GM21515 (cell line): ENCODE measurements around the gene PSMA1.
A peak's percentile ranks its signal among the peaks of the same experiment; 100 is the strongest.
"Not testable (repeated sequence)": the region's sequence is repeated elsewhere in the genome, so short reads cannot be mapped to it uniquely, and the experiment has no call there.

Experiments used
- ATAC-seq: cut with Tn5 transposase; IDR thresholded peaks from one replicate; pipeline ENCODE4 v1.9.1; 2021; ENCODE audit not compliant: unreplicated experiment

The PSMA1 gene

GRCh38 chr11:14535166-14535565, 15.0 kb upstream of the PSMA1 start:
- not testable (repeated sequence) for ATAC-seq

DNA sequence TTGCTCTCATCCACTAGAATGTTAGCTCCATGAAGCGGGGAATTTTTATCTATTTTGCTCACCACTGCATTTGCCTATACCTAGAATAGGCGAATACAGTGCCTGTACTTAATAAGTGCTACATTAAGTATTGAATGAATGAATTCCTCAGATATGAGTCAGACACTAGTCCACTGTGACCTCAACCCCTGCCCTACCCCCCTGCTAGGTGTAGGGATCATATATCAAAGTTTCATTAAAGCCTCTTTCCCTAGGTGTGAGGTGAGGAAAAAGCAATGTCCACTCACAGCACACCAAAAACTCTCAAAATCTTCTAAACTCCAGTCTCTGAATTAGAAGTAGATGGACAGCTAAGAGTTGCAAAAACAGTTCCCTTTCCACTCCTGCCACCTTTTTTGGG, 9.8 kb upstream of the PSMA1 start:
- no peak for ATAC-seq

DNA sequence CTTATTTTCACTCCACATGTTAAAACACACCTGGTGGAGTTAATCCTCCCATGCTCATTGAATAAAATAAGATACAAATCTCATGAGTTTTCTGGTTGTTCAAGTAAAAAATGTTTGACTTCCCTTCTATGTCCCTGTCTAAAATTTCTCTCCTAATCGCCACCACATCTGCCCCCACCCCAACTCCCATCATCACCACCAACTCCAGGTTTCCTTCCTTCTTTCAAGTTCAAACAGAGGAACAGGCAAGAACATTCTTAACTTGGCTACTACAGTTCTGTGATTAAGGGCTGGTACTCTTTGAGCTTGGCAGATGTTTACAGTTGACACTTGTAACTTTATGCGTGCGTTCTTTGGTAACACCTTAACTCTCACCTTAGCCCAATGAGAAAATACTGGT, 9.1 kb upstream of the PSMA1 start:
- ATAC-seq, result no peak

- no peak for ATAC-seq
Observed at GRCh38 chr11:14522801-14523200, 2.6 kb upstream of the PSMA1 start.

DNA sequence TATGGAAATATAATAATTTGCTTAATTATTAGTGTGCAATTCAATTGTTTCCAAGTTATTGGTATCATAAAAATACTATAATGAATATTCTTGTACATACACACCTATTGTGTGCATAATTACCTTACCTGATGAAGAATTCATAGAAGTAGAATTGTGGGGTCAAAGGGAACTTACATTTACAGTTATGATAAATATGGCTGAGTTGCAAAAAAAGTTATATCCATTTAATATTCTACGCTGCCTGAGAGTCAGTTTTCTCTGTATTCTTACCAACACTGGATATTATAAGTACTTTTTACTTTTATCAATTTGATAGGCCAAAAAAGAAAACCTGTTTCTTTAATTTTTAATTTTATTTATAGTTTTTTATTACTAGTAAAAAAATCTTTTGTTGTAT, 2.1 kb upstream of the PSMA1 start:
- ATAC-seq, result no peak

DNA sequence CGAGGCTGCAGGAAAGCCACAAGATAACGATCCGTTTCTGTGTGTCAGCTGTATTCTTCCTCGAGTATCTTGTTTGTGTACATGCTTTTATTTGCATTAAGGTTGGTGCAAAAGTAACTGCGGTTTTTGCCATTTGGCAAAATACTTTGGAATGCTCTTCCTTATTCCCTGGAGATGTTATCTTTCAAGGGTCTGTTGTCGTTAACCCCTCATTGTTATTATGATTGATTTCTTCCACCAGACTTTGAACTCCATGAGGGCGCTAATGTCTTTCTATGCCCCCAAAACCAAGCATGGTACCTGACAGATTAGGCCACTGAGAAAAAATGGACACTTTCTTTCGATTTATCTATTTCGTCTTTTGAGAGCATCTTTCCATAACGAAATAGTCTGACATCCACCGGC, 563 bp upstream of the PSMA1 start:
- ATAC-seq, result no peak

DNA sequence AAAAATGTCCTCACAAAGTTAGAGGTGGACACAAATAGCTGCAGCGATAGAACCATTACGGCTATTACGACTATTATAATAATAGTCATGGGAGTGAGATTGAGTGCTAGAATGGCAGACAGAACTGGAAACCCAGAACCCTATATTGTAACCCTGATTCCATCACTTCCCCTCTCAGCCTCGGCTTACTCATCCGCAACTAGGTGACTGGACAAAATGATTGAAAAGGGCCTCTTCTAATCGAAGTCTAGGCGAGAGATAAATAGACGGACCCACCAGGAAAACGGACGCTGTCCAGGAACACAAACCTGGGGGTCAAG, 629 bp downstream of the PSMA1 start:
- peak; percentile 8 for ATAC-seq

DNA sequence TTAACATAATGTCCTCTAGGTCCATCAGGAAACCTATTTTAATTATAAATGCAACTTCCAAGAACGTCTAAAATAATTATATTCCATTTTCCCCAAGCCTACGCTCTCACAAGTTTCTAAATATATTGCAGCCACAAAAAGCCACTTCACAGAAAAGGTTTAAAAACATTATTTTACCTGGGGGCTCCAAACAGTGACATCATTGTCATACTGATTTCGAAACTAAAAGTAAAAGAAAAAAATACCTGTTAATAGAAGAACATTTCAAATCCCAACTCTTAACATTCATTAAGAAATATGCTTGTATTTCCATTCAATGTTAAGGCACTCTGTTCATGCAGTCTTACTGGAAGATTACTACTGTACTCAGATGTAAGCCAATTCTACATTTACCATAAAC, 1.4 kb downstream of the PSMA1 start:
- ATAC-seq, result no peak

GRCh38 chr11:14513800-14514199, 6.4 kb downstream of the PSMA1 start:
- no peak for ATAC-seq

GRCh38 chr11:14506532-14506931, 13.7 kb downstream of the PSMA1 start:
- no peak for ATAC-seq

GRCh38 chr11:14503023-14503422, 17.2 kb downstream of the PSMA1 start:
- no peak for ATAC-seq

GRCh38 chr11:14502039-14502438, 18.1 kb downstream of the PSMA1 start:
- ATAC-seq, result no peak

DNA sequence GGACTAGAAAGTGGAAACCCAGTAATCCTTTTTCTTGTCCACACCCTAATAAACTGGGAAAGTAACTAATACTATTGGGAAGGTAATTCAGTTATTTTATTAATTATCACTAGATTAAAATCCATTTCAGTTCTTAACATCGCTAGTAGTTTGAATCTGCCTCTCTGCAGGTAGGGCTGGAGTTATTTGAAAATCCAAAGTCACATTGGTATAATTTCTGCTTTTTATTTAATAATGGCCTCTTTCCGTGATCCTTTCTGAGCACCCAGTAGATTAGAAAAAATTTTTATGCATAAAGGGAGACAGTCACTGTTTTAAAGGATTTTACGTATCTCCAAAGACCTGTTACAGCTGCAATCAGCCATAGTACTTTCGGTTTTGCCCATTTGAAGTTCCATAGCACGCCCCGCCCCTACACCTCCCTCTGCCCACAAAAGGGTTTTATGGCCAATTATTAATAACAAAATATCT, 20.0 kb downstream of the PSMA1 start:
- ATAC-seq, result peak; percentile 54

DNA sequence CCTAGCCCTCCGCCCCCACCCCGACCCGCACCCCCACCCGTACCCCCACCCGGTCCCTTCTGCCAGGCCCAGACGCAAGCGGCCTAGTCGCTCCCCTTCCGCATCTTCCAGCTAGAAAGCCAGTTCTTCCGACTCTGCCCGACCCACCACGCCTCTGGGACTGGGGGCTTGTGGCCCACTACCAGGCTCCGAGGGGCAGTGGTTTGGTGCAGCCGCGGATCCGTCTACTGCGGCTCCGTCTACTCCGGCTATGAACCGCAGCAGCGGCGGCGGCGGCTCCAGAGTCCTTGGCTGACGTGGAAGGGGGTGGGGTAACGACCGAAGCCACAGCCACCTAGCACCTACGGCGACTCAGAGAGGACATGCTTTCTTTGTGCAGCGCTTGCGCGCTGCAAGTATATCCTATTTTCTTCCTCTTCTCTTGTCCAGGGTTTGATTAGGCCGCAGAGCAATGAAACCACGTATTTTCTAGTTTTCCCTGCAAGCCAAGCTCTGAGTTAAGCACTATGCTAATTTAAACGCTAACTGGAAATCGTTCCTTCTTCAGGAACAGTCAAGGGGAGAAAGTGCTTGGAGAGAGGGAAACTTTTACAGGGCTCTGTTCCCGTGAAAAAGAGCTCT, 20.5 kb downstream of the PSMA1 start, which contains the start of gene COPB1:
COPB1 (minus strand) TSS at position 252 of the 621 bp plus-strand sequence. CDS start 883 bp downstream, outside the sequence.
- peak; percentile 91 for ATAC-seq

DNA sequence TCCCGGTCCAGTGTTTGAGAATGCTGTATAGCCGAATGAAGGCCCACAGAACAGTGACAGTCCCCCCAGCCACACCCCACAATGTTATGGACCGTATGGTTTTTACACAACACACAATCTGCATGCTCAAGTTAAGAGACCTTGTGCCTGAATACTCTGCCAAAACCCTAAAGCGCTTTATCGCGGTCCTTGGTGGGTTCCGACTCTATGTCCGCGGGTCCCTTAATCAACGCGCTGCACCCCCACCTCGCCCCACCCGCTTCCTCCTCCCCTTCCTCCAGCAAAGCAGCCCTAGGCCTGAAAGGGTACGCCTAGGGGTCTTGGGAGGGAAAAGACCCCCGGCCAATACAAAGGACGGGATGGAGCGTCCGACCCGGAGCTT, 21.0 kb downstream of the PSMA1 start:
- ATAC-seq, result peak; percentile 6

DNA sequence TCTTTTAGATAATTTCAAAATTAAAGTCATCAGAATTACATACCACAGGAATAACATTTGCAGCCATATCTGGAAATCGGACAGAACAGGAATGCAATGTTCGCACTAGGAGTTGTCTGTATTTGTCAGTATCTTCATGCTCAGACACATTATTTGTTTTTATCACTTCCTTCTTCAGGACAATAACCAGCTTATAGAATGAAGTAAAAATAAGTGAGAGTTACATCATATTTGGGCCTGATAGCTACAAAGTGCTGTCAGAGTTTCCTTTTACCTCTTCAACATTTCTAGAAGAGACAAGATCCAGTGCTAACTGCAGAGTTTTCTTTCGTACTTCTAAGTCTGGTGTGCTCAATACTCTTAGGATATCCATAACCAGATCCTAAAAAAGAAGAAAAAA, 39.5 kb downstream of the PSMA1 start:
- no peak for ATAC-seq

GRCh38 chr11:14471127-14471526, 49.1 kb downstream of the PSMA1 start:
- ATAC-seq, result no peak

DNA sequence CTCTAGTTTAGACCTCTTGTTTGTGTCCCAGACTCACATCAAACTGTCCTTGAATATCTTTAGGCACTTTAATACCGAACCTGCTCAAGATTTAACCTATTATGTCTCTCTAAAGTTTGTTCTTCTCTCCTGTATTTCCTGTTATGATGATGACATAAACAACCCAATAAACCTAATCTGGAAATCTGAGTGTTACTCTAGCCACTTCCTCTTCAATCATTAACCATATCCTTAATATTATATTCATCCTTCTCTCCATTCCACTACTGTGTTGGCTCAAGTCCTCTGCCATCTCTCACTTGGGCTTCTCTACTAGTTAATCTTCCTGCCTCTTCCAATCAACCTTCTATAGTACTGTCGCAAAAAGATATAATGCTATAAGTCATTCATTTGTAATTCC, 56.6 kb downstream of the PSMA1 start:
- ATAC-seq, result no peak

GRCh38 chr11:14460147-14460546, 60.0 kb downstream of the PSMA1 start:
- no peak for ATAC-seq

- no peak for ATAC-seq
Observed at GRCh38 chr11:14458377-14458776, 61.8 kb downstream of the PSMA1 start.

DNA sequence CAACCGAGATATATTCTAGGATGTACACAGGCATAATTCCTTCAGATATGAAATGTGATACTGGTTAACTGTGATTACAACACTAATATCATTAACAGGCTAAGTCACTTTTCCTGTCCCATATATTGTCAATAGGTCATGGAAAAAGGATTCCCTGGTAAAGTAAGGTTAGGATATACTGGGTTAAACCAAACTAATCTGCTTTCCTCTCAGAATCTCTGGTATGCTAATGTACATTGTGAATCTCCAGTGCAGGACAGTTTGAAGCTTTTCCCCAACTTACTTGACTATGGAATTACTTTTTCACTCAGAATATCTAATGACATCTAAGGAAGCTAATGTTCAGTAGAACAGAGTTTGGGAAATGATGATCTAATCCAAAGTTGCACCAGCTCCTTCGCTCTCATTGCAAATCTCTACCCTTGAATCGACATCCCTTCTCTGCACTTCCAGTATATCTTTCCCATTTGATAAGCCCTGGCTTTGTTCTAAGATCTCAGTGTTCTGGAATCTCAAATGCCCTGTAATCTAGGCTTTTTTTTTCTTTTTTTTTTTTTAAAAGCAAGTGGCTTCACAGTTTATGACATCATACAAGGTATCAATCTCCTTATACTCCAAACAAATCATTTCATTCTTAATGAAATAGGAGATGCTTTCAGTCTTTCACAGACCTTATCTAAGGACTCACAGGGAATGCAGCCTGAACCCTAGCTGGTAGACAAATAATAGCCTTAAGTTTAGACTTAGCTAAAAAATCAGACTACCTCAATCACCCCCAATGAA, 64.3 kb downstream of the PSMA1 start:
- ATAC-seq, result no peak
